ENCODE results near the gene OR6Q1.

GRCh38 chr11:57983191-57983590 is 47.6 kb upstream of the OR6Q1 start:
- TF ChIP-seq CTCF (IDR thresholded peaks at IDR 0.05; ENCODE audit: poor library complexity) (no peak), EZH2 (IDR thresholded peaks at IDR 0.05; ENCODE audit: borderline replicate concordance) (no peak), EZH2phosphoT487 (IDR thresholded peaks at IDR 0.05; ENCODE audit: low read depth, severe bottlenecking, unreplicated experiment) (no peak)

Data from hepatocyte (in vitro differentiated cells).